H1 (cell line): Measurements from ENCODE around the gene KRT12. TPM values are rescaled to one million over a fixed set of nuclear protein-coding genes. Genes with fewer than 3 reads are reported as not detected.

Experiments used
- CTCF ChIA-PET: fragments of 300-600 bp; sonication (Branson Sonifier 250); formaldehyde crosslinking; loops from one replicate; lab custom pipeline; 2021; ENCODE audit not compliant: partially characterized antibody; lab: Charles Lee
- POLR2A ChIA-PET: fragments of 300-600 bp; sonication (Branson Sonifier 250); formaldehyde crosslinking; loops from one replicate; lab custom pipeline; 2021; ENCODE audit warnings: inconsistent platforms; ENCODE audit not compliant: partially characterized antibody; lab: Charles Lee
- DNase-seq, 2 experiments: peaks; one replicate each; pipeline versions ENCODE4 v3.0.0 to v3.0.0-alpha.2; 2010 to 2022; ENCODE audit warnings: low spot score in 2 of 2, low read depth in 1 of 2, mixed read lengths in 1 of 2
- FAIRE-seq: peaks from 2 replicates; lab custom pipeline; 2011; peaks lifted over from hg19 to GRCh38; lab: Jason Lieb, UNC
- H2AFZ ChIP-seq: 2 replicates; pipeline ENCODE4 v1.8.1; 2012; ENCODE audit warnings: low read length, inconsistent platforms
- H2AK5ac ChIP-seq: 2 replicates; pipeline ENCODE4 v1.6.1; 2013; ENCODE audit warnings: low read depth, low read length
- H2BK120ac ChIP-seq: replicated peaks from 2 replicates; pipeline ENCODE3; 2013; ENCODE audit warnings: low read depth, low read length, inconsistent platforms
- H2BK12ac ChIP-seq: 2 replicates; pipeline ENCODE4 v1.6.1; 2013; ENCODE audit warnings: low read depth, low read length
- H2BK15ac ChIP-seq: 2 replicates; pipeline ENCODE4 v1.6.1; 2013; ENCODE audit warnings: low read length
- H2BK20ac ChIP-seq: 2 replicates; pipeline ENCODE4 v1.6.1; 2013; ENCODE audit warnings: low read length
- H2BK5ac ChIP-seq: 2 replicates; pipeline ENCODE4 v1.6.1; 2013; ENCODE audit warnings: low read depth, low read length
- H3K14ac ChIP-seq: 2 replicates; pipeline ENCODE4 v1.6.1; 2013; ENCODE audit warnings: inconsistent platforms; ENCODE audit not compliant: insufficient read length
- H3K18ac ChIP-seq: 2 replicates; pipeline ENCODE4 v1.6.1; 2013; ENCODE audit warnings: low read length; ENCODE audit errors: extremely low read depth
- H3K23ac ChIP-seq: 2 replicates; pipeline ENCODE4 v1.6.1; 2013; ENCODE audit warnings: inconsistent platforms; ENCODE audit not compliant: insufficient read length
- H3K23me2 ChIP-seq: 2 replicates; pipeline ENCODE4 v1.6.1; 2013; ENCODE audit warnings: low read depth, low read length
- H3K27ac ChIP-seq: 2 replicates; pipeline ENCODE4 v1.6.1; 2011; ENCODE audit warnings: low read depth, low read length, inconsistent platforms
- H3K27me3 ChIP-seq, 4 experiments: replicated peaks in 1 of 4; 1 replicate in 1 of 4; 2 replicates in 3 of 4; pipeline versions ENCODE4 v1.6.1 to v1.8.1; 2011 to 2013; ENCODE audit warnings: low read length in 3 of 4, mild to moderate bottlenecking in 3 of 4, inconsistent platforms in 2 of 4, mixed read lengths in 2 of 4, moderate library complexity in 1 of 4; ENCODE audit not compliant: control insufficient read depth in 3 of 4, insufficient read depth in 3 of 4; ENCODE audit errors: extremely low read depth in 1 of 4
- H3K36me3 ChIP-seq, 4 experiments: 2 replicates each; pipeline versions ENCODE4 v1.6.1 to v1.8.1; 2011 to 2013; ENCODE audit warnings: mild to moderate bottlenecking in 4 of 4, low read length in 3 of 4, moderate library complexity in 2 of 4, control low read depth in 1 of 4, inconsistent platforms in 1 of 4; ENCODE audit not compliant: insufficient read depth in 4 of 4, control insufficient read depth in 2 of 4
- H3K4ac ChIP-seq: replicated peaks from 2 replicates; pipeline ENCODE3; 2013; ENCODE audit warnings: low read length, low read depth, mixed read lengths, inconsistent platforms; ENCODE audit not compliant: insufficient read length
- H3K4me1 ChIP-seq, 4 experiments: replicated peaks in 1 of 4; 1 replicate in 1 of 4; 2 replicates in 3 of 4; pipeline versions ENCODE4 v1.6.1 to v1.8.1; 2011 to 2013; ENCODE audit warnings: low read length in 3 of 4, inconsistent platforms in 2 of 4, mixed read lengths in 1 of 4; ENCODE audit not compliant: insufficient read depth in 4 of 4, control insufficient read depth in 3 of 4
- H3K4me2 ChIP-seq, 2 experiments: 2 replicates each; pipeline versions ENCODE4 v1.6.1 to v1.8.1; 2011 to 2013; ENCODE audit warnings: low read depth in 2 of 2, low read length in 2 of 2, control low read depth in 1 of 2, inconsistent platforms in 1 of 2, mild to moderate bottlenecking in 1 of 2; ENCODE audit not compliant: insufficient read depth in 1 of 2
- H3K4me3 ChIP-seq, 4 experiments: fragments of 200-600, 300-600 bp in 1 of 4; sonication (generic), shearing (Covaris generic), sonication (Bioruptor Twin) in 1 of 4; 2 replicates each; pipeline versions ENCODE4 v1.5.1 to v1.8.1; 2011 to 2016; ENCODE audit warnings: low read length in 4 of 4, low read depth in 3 of 4, control low read depth in 2 of 4, inconsistent platforms in 2 of 4, mild to moderate bottlenecking in 2 of 4, mixed read lengths in 1 of 4, moderate library complexity in 1 of 4; ENCODE audit not compliant: insufficient read depth in 2 of 4; ENCODE audit errors: extremely low read depth in 1 of 4
- H3K56ac ChIP-seq: replicated peaks from 2 replicates; pipeline ENCODE3; 2013; ENCODE audit warnings: low read depth, mild to moderate bottlenecking, mixed read lengths, low read length, inconsistent platforms; ENCODE audit not compliant: insufficient read length
- H3K79me1 ChIP-seq: 2 replicates; pipeline ENCODE4 v1.6.1; 2013; ENCODE audit warnings: low read depth, low read length, control low read depth
- H3K79me2 ChIP-seq, 2 experiments: 2 replicates each; pipeline versions ENCODE4 v1.6.1 to v1.8.1; 2012 to 2013; ENCODE audit warnings: low read length in 2 of 2, mild to moderate bottlenecking in 2 of 2, inconsistent platforms in 1 of 2; ENCODE audit not compliant: insufficient read depth in 2 of 2, control insufficient read depth in 1 of 2
- H3K9ac ChIP-seq, 4 experiments: replicated peaks in 1 of 4; 1 replicate in 1 of 4; 2 replicates in 3 of 4; pipeline versions ENCODE4 v1.6.1 to v1.8.1; 2011 to 2013; ENCODE audit warnings: low read depth in 3 of 4, low read length in 3 of 4, control low read depth in 2 of 4, mild to moderate bottlenecking in 2 of 4, moderate library complexity in 2 of 4, inconsistent platforms in 1 of 4; ENCODE audit errors: extremely low read depth in 1 of 4
- H3K9me3 ChIP-seq, 2 experiments: 2 replicates each; pipeline versions ENCODE4 v1.6.1 to v1.8.1; 2012 to 2013; ENCODE audit warnings: mild to moderate bottlenecking in 2 of 2, moderate library complexity in 2 of 2, control low read depth in 1 of 2, inconsistent platforms in 1 of 2, low read depth in 1 of 2, low read length in 1 of 2, mixed read lengths in 1 of 2; ENCODE audit not compliant: insufficient read depth in 2 of 2
- H4K20me1 ChIP-seq, 2 experiments: replicated peaks in 1 of 2; 2 replicates each; pipeline versions ENCODE3 to v1.8.1; 2011 to 2013; ENCODE audit warnings: inconsistent platforms in 2 of 2, low read length in 2 of 2, mild to moderate bottlenecking in 1 of 2; ENCODE audit not compliant: insufficient read depth in 2 of 2, control insufficient read depth in 1 of 2
- H4K5ac ChIP-seq: 2 replicates; pipeline ENCODE4 v1.6.1; 2013; ENCODE audit warnings: low read length, low read depth, mixed read lengths, inconsistent platforms; ENCODE audit not compliant: insufficient read length
- H4K8ac ChIP-seq: 2 replicates; pipeline ENCODE4 v1.8.0; 2013; ENCODE audit warnings: mild to moderate bottlenecking, moderate library complexity, low read length, inconsistent platforms; ENCODE audit not compliant: insufficient read depth; ENCODE audit errors: extremely low read depth
- H4K91ac ChIP-seq: replicated peaks from 2 replicates; pipeline ENCODE3; 2013; ENCODE audit warnings: low read length, mixed read lengths, inconsistent platforms; ENCODE audit not compliant: insufficient read length
- CHD2 ChIP-seq: IDR thresholded peaks from 2 replicates; pipeline ENCODE4 v1.6.1; 2012; ENCODE audit warnings: low read length, improper control_type of control experiment
- EGR1 ChIP-seq: IDR thresholded peaks from 2 replicates; pipeline ENCODE4 v1.6.1; 2011; ENCODE audit warnings: low read depth, low read length, borderline replicate concordance
- POLR2AphosphoS5 ChIP-seq: IDR thresholded peaks from 2 replicates; pipeline ENCODE4 v1.6.1; 2011; ENCODE audit warnings: low read depth, low read length
- SRF ChIP-seq: IDR thresholded peaks from 2 replicates; pipeline ENCODE4 v1.6.1; 2011; ENCODE audit warnings: mild to moderate bottlenecking, low read depth, low read length, moderate library complexity
- TAF7 ChIP-seq: optimal IDR thresholded peaks from 2 replicates; pipeline ENCODE3; 2011; ENCODE audit warnings: low read depth, mild to moderate bottlenecking, inconsistent platforms, low read length, moderate library complexity, borderline replicate concordance
- TBP ChIP-seq: IDR thresholded peaks from 2 replicates; pipeline ENCODE4 v1.6.1; 2011; ENCODE audit warnings: low read depth, low read length, improper control_type of control experiment
- ZNF274 ChIP-seq: IDR thresholded peaks from 2 replicates; pipeline ENCODE4 v1.7.0; 2012; ENCODE audit warnings: low read length, borderline replicate concordance; ENCODE audit errors: extremely low read depth
- WGBS, 2 experiments: shearing (Covaris generic) in 1 of 2; methylation state at CpG; one replicate each; pipeline versions ENCODE4 v1.1.6 to v1.1.7; 2013 to 2015; ENCODE audit warnings: low lambda C conversion rate in 2 of 2, mixed read lengths in 2 of 2, inconsistent platforms in 1 of 2, low coverage in 1 of 2, missing lambda C conversion rate in 1 of 2; ENCODE audit not compliant: insufficient replicate concordance in 2 of 2, insufficient coverage in 1 of 2, insufficient read length in 1 of 2; ENCODE audit errors: extremely low coverage in 1 of 2, missing lambda C conversion rate in 1 of 2; 5-methylcytosine and 5-hydroxymethylcytosine counted together
- polyA plus RNA-seq, 7 experiments: library from polyadenylated mRNA; depleted of rRNA in 3 of 7; stranded (reverse) in 5 of 7; unstranded in 2 of 7; fragments of >200 nt in 5 of 7; fragments of 200-250 nt in 2 of 7; gene quantifications; 1 replicate in 5 of 7; 2 replicates in 1 of 7; 4 replicates in 1 of 7; pipeline versions ENCODE4 v1.2.1 to v1.2.3, GENCODE V29; 2011 to 2013; ENCODE audit warnings: missing spikeins in 2 of 7, mixed read lengths in 2 of 7
- total RNA-seq: library from RNA; stranded (reverse); fragmentation: NEBNext Ultra II Directional; extraction: Animal tissue kit (Norgen Biotek cat#: 25700); gene quantifications from 2 replicates; pipeline ENCODE4 v1.2.1, GENCODE V29; 2021

The KRT12 gene
- total and polyA plus RNA-seq, 2 of the 8 experiments (the other 6 are each of a cell fraction or from before 2014, with no cell fraction given), result not detected

- H4K20me1 ChIP-seq, result peaks cover 0 to 2% of the 10 kb centered on the region in 2 experiments
- no peak overlapping the region for H3K9ac ChIP-seq
- H3K56ac ChIP-seq, result no peak overlapping the region
- peaks cover 0 to 3% (median 0%) of the 10 kb centered on the region in 4 experiments; a peak in 1 of 7 replicates for H3K4me1 ChIP-seq
- ChIA-PET POLR2A (no interaction called here), CTCF (interaction anchor here (0.6 kb wide), 1 partner anchor 772 kb away, joined by 3 read pairs; no protein-coding TSS in a partner anchor)
- no peak overlapping the region for H2BK12ac ChIP-seq
- no peak overlapping the region for H2BK20ac ChIP-seq
- no peak overlapping the region for H3K27ac ChIP-seq
- TF ChIP-seq POLR2AphosphoS5 (no peak), ZNF274 (no peak), EGR1 (no peak), TAF7 (no peak), CHD2 (no peak), SRF (no peak), TBP (no peak)
- H2BK5ac ChIP-seq, result no peak overlapping the region
- no peak overlapping the region for H2AK5ac ChIP-seq
- 75% methylated on average over 2 of the region's 2 CpGs; no CpG with 5 or more reads in 1 of the 2 experiments for WGBS, 2 experiments
- H2BK120ac ChIP-seq, result no peak overlapping the region
- FAIRE-seq (no peak), DNase-seq (no peak)
- H3K79me1 ChIP-seq, result no peaks in the 10 kb centered on the region
- H3K4me3 ChIP-seq, result no peak overlapping the region
- H4K5ac ChIP-seq, result no peak overlapping the region
- no peak overlapping the region for H3K4ac ChIP-seq
- no peak overlapping the region for H2BK15ac ChIP-seq
- no peak overlapping the region for H3K18ac ChIP-seq
- no peaks in the 10 kb centered on the region for H3K79me2 ChIP-seq
- H3K14ac ChIP-seq, result no peak overlapping the region
- H3K23me2 ChIP-seq, result no peaks in the 10 kb centered on the region; the same call in 1 of the 2 replicates
- H3K4me2 ChIP-seq, result no peak overlapping the region
- no peak overlapping the region for H4K91ac ChIP-seq
- peaks cover 3 to 33% (median 9%) of the 10 kb centered on the region in 4 experiments for H3K27me3 ChIP-seq
- no peaks in the 10 kb centered on the region for H3K36me3 ChIP-seq
- no peak overlapping the region for H2AFZ ChIP-seq
- no peaks in the 10 kb centered on the region for H3K9me3 ChIP-seq
- H4K8ac ChIP-seq, result no peak overlapping the region
- no peak overlapping the region for H3K23ac ChIP-seq
Measured at GRCh38 chr17:40830085-40830776, 36.8 kb downstream of the KRT12 start.
